Stimulated activated CD4-positive, alpha-beta T cell treated with anti-CD3 and anti-CD28 coated beads, Interleukin-2, amount 100 ng/mL, for 24 hours (primary cell): ENCODE results near the gene ANKDD1B.
"Not testable (repeated sequence)": the region's sequence is repeated elsewhere in the genome, so short reads cannot be mapped to it uniquely, and the experiment has no call there.

Experiments used
- DNase-seq, 2 donors: peaks; one replicate each; pipeline ENCODE4 v3.0.0-alpha.2; 2020

The ANKDD1B gene

DNA sequence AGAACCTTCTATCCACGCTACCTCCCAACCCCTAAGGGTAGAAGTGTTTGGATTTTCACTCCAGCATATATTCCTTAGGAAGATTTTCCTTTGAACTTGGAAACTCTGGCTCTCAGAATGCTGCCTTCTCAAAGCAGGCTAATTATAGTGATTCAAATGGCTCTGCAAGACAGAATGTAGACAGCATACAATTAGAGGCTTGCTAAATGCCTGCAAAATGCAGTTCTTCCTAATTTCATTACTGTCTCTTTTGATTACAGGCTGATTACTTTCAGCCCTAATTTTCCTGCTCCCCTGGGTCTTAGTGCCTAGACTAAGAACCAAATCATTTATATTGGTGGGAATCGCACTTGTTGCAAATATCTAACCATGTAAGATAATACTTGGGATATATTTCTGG lies 50.8 kb downstream of the ANKDD1B start:
- DNase-seq: no peak

DNA sequence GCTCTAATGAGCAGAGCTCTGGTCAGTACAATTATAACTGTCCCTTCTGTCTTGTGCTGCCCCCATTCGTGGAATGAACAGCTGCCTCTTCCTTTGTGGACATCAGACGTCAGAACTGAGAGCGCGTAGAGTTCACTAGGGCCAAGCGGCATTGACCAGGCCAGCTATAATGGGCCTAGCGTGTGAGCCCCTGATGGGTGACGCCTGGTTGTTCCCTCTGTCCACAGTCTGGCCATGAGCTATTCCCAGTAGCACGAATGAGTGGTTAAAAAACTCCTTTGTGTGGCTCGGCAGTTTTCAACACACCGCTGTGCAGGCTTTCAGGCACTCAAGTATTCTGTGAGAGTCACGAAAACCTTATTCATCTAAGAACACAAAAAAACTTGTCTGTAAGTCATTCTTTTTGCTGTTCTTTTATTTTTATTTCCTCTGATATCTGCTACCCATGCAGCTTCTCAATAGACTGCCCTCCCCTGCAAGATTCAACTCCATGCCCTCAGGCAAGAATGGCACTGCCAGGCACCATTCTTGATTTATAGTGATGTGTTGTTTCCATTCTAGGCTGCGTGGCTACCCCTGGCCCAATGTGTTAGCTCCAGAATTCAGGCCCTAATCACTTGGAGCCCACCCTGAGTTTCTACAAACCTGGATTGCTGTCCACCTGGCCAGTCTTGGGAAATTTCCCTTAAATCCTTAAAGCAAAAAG lies 52.5 kb downstream of the ANKDD1B start:
- DNase-seq: no peak

GRCh38 chr5:75664979-75665378 lies 53.7 kb downstream of the ANKDD1B start:
- DNase-seq: no peak

DNA sequence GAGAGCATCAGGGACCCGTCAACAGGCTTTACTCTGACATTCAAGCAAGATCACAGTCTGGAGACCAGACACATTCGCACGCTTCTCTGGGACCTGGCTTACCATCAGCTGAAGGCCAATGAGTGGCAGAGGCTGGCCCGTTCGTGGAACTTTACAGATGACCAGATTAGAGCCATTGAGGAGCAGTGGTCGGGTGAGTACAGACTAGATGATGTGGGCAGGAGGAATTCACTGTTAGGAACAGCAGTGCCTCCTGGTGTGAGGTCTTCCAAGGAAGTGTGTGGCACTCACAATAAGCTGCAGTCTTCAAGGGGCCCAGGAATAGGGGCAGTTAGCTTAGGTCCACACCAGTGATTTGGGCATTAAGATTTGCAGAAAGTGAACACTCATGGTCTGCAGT lies 55.5 kb downstream of the ANKDD1B start:
- DNase-seq: no peak

GRCh38 chr5:75667586-75667985 lies 56.3 kb downstream of the ANKDD1B start:
- DNase-seq: no peak

DNA sequence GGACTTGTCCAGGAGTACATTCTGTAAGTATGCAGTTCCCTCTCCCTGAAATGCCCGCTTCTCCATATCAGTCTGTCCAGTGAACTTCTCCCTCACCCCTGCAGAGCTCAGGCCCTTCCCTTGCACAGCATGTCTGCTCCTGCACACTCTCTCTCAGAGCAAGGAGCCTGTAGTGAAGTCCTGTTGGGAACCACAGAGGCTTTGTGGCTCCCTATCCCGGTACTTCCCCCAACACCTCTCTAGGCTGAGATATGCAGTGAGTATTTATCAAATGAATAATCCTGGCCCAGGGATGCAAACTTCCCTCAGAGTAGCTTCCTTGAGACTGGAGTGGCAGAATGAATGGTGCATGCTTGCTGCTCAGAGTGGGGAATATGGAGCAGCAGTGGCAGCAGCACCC lies 57.2 kb downstream of the ANKDD1B start:
- no peak for DNase-seq

GRCh38 chr5:75668977-75669689 lies 57.9 kb downstream of the ANKDD1B start:
- DNase-seq: peak; percentile 57 to 69

DNA sequence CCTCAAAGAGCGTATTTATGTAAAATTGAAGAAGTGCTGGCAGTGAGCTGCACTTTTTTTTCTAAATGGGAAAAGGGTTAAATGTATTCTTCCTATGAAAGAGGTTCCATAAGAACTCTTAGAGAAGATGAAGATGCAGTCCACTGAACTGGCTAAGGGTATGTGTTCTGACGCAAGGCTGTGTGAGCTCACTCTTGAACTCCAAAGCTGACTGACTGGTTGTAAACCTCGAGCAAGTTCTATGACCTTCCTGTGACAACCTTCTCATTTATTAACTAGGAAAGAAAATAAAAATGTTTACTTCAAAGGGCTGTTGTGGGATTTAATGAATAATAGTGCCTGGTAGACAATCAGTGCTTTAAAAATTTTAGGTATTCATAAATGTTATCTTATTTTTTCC lies 59.3 kb downstream of the ANKDD1B start:
- no peak for DNase-seq

DNA sequence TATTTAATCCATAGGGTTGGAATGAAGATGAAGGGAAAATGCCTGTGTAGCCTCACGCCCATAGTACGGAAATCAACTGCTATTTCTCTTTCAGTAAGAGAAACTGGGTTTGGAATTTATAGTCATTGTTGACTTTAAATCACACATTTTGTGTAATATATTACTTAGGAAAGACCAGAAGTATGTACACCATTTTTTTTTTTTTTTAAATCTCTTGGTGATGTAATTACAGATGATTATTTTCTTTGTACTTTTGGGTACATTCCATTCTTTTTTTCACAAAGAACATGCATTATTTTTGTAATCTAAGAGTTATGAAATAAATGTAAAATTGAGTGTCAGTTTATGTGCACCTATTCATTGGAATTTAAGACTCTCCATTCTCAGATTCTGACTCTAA lies 60.3 kb downstream of the ANKDD1B start:
- no peak for DNase-seq

DNA sequence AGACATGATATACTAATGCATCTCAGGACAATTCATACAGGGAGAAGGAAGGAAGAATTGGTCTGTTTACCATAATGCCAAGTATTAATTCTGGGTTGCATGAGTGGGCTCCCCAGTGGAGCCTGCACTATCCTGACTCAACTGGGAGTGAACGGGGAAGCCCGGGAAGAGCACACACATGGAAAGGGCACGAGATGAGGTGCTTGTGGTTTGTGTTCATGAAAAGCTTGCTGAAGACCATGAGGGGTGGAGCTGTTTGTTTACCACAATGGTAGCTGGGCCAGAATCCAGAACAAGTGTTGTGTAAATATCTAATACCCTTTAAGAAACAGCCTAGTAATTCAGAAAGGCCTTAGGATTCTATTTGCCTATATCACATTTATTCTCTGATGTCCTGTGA lies 61.4 kb downstream of the ANKDD1B start:
- DNase-seq: no peak

- no peak for DNase-seq
These were observed 64.5 kb downstream of the ANKDD1B start for GRCh38 chr5:75675783-75676182.

DNA sequence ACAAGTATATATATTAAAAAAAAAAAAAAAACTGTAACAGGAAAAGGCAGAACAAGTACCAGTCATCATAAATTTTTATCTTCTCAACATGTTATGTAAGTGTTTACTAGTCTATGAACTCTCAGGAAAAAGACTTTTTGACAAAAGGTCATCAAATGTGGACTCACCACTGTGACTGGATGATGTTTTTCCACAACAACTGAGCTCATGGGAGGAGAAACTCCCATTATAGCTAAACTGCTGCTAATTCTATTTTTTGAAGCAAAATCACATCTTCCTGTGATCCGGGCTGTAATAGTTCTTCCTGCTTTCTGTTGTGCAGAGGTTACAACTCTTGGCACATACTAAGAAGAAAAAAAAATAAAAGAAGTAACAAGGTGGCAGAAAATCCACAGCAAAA lies 66.4 kb downstream of the ANKDD1B start:
- DNase-seq: no peak

DNA sequence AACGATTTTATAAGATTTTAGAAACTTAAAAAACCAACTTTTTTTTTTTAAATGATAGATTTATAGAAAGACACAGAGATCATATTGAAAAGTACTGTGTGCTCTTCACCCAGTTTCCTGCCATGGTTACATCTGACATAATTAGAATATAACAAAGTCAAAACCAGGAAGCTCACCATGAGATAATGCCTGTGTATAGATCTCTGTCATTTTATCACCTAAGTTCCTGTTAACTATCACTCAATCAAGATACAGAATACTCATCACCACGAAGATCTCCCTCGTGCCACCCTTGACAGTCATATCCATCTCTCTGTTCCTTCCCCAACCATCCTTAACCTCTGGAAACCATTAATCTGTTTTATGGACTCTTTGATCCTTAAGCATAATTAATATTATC lies 66.9 kb downstream of the ANKDD1B start:
- no peak for DNase-seq

DNA sequence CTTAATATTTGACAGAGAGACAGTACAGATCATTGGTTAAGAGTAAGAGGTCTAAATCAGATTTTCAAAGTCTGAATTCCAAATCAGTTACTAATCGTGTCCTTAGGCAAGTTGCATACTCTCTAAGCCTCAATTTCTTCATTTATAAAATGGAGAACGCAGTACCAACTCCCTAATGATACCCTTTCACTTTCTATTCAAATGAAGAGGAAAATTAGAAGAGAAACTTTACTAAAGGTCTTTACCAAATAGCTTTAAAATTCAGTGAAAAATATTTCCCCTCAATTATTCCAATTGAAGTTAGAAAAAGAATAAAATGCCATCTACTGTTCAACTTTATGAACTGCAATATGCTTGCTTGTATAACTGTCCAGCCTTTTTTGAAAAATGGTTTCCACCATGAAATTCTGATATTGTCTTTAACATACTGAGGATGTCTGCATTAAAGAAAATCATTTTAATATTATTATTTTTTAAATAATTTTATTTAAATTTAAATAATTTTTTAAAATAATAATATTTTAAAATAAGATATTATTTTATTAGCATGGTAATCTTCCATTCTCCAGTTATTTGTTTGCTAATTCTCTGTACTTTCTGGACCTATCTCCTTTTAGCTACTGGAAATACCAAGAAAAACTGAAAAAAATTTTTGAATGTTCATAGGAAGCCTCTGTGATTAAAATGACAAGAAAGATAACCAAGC lies 70.0 kb downstream of the ANKDD1B start:
- DNase-seq: no peak

- DNase-seq: no peak
These were observed 73.9 kb downstream of the ANKDD1B start for GRCh38 chr5:75685141-75685540.

- no peak for DNase-seq
These were observed 75.2 kb downstream of the ANKDD1B start for GRCh38 chr5:75686480-75686879.

- no peak for DNase-seq
These were observed 79.4 kb downstream of the ANKDD1B start for GRCh38 chr5:75690669-75691068.

DNA sequence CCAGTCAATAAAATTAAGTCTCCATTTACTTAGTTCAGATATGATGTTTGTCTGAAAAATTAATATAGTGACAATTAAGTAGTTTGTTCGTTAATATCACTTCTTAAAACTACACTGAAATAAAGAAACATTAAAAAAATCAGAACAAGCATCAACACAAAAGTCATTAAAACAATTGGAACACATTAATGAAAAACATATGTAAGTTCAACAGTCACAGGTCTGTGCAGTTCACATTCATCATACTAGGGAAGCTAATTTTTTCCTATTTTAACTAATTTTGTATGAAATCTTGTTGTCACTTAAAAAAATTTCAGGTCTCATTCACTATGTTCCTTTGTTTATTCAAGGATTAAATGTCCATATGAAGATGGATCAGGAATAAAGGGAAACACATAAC lies 83.5 kb downstream of the ANKDD1B start:
- DNase-seq: no peak

- not testable (repeated sequence) for DNase-seq
These were observed 84.5 kb downstream of the ANKDD1B start for GRCh38 chr5:75695472-75696351.

DNA sequence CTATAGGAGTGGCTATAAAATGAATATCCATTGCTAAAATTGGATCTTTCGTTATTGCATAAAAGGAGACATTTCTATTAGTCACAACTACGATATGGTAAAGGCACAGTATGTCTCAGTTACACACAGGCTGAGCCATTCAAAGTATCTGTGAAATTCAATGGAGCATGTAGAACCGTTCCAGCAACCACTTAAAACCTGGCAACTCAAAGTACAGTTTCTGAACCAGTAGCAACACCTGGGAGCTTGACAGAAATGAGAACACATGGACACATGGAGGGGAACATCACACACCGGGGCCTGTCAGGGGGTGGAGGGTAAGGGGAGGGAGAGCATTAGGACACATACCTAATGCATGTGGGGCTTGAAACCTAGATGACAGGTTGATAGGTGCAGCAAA lies 90.6 kb downstream of the ANKDD1B start:
- DNase-seq: no peak

DNA sequence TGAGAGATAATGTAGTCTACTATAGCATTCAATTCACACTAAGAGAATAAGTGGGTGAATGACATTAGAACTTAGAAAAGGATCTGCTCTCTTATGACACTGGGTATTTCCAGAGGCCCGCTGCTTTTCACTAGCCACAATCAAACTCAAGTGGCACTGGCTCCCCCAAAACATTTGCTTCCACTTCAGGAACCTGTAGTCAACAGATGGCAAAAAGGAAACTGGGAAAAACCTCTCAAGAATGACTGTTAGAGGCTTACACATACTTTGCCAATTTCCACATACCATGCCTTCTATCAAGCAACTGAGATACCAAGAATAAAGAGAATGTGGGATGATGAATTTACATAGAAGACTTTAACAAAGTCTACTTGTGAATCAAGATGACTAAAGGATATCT lies 94.8 kb downstream of the ANKDD1B start:
- no peak for DNase-seq

DNA sequence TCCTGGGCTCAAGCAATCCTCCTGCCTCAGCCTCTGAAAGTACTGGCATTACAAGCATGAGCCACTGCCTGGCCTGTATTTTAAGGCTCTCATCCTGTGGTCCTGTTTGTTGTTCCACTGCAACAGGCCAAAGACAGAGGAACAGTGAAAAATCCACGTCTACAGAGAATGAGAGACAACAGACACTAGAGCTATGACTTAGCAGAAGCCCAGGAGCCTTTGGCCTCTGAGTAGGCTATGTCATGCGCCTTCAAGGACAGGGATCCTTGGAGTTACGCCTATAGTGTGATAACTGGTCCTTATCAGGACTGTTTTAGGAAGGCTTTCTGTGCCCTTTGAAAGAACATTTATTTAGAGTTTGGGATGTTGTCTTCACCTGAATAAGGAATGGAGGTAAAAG lies 95.5 kb downstream of the ANKDD1B start:
- no peak for DNase-seq

- no peak for DNase-seq
These were observed 96.8 kb downstream of the ANKDD1B start for GRCh38 chr5:75707911-75708509.
